ENCODE measurements around the gene RFX2. TPM values are rescaled to one million over a fixed set of nuclear protein-coding genes. Genes with fewer than 3 reads are reported as not detected.

Gene RFX2
- total RNA-seq, 1 experiment from 2014 or later = 3.7 TPM

DNA sequence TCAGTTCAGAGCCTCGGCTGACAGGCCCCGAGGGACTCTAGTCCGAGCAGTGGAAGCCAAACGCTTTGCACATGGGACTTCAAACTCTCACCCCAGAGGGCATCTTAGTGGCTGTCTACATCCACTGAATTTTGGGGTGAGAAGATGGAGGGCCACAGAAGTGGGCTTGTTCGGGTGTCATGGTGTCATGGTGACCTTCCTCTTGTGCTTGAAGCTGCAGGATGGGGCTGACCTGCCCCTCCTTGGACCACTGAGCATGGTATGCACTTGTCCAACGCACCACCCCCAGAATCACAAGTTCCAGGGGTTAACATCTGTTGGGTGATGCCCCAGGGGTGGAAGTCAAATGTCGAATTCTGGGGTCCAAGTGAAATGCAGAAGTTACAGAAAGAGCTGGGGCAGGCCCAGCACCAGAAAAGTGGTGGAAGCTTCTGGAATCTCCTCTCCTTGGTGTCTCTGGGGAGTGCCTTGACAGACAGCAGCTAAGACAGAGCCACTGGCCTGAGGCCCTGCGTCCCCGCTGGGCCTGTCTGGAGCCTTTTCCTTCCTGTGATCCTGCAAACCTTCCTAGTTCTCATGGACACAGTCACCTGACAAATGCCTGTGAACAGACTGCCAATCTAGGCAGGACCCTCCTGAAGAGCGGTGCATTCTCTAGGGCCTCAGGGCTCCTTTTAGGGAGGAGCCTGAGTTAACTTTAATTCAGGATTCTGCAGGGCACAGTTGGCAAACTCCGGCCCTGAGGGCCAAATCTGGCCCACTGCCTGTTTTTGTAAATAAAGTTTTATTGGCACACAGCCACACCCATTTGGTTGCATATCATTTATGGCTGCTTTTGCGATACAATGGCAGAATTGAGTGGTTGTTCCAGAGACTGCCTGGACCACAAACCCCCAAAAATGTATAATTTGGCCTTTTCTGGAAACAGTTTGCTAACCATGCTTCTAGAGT is 67.2 kb downstream of the RFX2 start:
- Histone ChIP-seq H3K9ac (ENCODE audit: extremely low read depth, insufficient read length, low read length) (no peak overlapping the region), H2BK20ac (ENCODE audit: low read depth, low read length, poor library complexity, severe bottlenecking) (no peak overlapping the region), H3T11ph (ENCODE audit: low read length) (no peak overlapping the region), H2BK15ac (ENCODE audit: low read depth, low read length) (no peak overlapping the region), H3K23me2 (ENCODE audit: insufficient read length, low read depth, low read length, poor library complexity, severe bottlenecking) (no peaks in the 10 kb centered on the region), H2AK5ac (ENCODE audit: insufficient read length, low read length) (no peak overlapping the region), H4K91ac (ENCODE audit: insufficient read length, low read depth, low read length) (no peak overlapping the region), H3K14ac (ENCODE audit: insufficient read depth, low read length) (no peak overlapping the region; the same call in 1 of the 2 replicates), H2BK120ac (ENCODE audit: low read depth, low read length, poor library complexity, severe bottlenecking) (no peak overlapping the region), H3K79me1 (ENCODE audit: insufficient read depth, low read depth, low read length, poor library complexity, severe bottlenecking) (no peaks in the 10 kb centered on the region), H2AFZ (ENCODE audit: low read length) (no peak overlapping the region), H3K4me2 (ENCODE audit: insufficient read depth, insufficient read length, low read length) (no peak overlapping the region), H3K79me2 (ENCODE audit: insufficient read depth, low read length) (no peaks in the 10 kb centered on the region), H4K5ac (ENCODE audit: insufficient read length, low read depth, low read length) (no peak overlapping the region), H3K9me3 (ENCODE audit: control insufficient read depth, low read depth, low read length) (no peaks in the 10 kb centered on the region), H4K20me1 (ENCODE audit: control insufficient read depth, insufficient read depth, insufficient read length) (peaks cover 2% of the 10 kb centered on the region), H2BK12ac (ENCODE audit: insufficient read length, low read depth, low read length) (no peak overlapping the region), H3K56ac (ENCODE audit: insufficient read length, low read depth, low read length) (no peak overlapping the region), H3K27ac (ENCODE audit: insufficient read length, low read depth, low read length) (no peak overlapping the region), H3K4ac (ENCODE audit: low read depth, low read length) (no peak overlapping the region), H2BK5ac (ENCODE audit: insufficient read length, low read length) (no peak overlapping the region), H4K8ac (replicated peaks; ENCODE audit: insufficient read length, low read depth, low read length) (no peak overlapping the region), H3K4me1 (ENCODE audit: insufficient read depth, low read length) (no peaks in the 10 kb centered on the region), H3K23ac (ENCODE audit: insufficient read length, low read depth, low read length) (no peak overlapping the region), H3K27me3 (ENCODE audit: insufficient read depth, low read length) (no peaks in the 10 kb centered on the region), H3K18ac (ENCODE audit: insufficient read length, low read depth, low read length) (no peak overlapping the region)
- WGBS (ENCODE audit: extremely low coverage, insufficient read length, low lambda C conversion rate) = no CpG with 5 or more reads among the region's 12 CpGs
- Mint-ChIP-seq H3K4me3 (no peak overlapping the region), H3K27me3 (ENCODE audit: low read depth) (no peaks in the 10 kb centered on the region), H3K27ac (no peak overlapping the region), H3K36me3 (ENCODE audit: insufficient read depth in 1 of 3, low read depth in 3 of 3) (no peaks in the 10 kb centered on the region), H3K9me3 (no peaks in the 10 kb centered on the region), H3K4me1 (peaks cover 7% of the 10 kb centered on the region in 2 experiments)
- DNase-seq = no peak
- TF ChIP-seq, protein P1, sequence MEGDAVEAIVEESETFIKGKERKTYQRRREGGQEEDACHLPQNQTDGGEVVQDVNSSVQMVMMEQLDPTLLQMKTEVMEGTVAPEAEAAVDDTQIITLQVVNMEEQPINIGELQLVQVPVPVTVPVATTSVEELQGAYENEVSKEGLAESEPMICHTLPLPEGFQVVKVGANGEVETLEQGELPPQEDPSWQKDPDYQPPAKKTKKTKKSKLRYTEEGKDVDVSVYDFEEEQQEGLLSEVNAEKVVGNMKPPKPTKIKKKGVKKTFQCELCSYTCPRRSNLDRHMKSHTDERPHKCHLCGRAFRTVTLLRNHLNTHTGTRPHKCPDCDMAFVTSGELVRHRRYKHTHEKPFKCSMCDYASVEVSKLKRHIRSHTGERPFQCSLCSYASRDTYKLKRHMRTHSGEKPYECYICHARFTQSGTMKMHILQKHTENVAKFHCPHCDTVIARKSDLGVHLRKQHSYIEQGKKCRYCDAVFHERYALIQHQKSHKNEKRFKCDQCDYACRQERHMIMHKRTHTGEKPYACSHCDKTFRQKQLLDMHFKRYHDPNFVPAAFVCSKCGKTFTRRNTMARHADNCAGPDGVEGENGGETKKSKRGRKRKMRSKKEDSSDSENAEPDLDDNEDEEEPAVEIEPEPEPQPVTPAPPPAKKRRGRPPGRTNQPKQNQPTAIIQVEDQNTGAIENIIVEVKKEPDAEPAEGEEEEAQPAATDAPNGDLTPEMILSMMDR (conservative IDR thresholded peaks at IDR 0.05) = no peak
